GM19023 (cell line): ENCODE measurements around the gene OR5K1.

ENCODE experiments used
- ATAC-seq: cut with Tn5 transposase; IDR thresholded peaks from one replicate; pipeline ENCODE4 v1.9.1; 2021; ENCODE audit warnings: mild to moderate bottlenecking, moderate library complexity; ENCODE audit not compliant: unreplicated experiment

OR5K1 gene

DNA sequence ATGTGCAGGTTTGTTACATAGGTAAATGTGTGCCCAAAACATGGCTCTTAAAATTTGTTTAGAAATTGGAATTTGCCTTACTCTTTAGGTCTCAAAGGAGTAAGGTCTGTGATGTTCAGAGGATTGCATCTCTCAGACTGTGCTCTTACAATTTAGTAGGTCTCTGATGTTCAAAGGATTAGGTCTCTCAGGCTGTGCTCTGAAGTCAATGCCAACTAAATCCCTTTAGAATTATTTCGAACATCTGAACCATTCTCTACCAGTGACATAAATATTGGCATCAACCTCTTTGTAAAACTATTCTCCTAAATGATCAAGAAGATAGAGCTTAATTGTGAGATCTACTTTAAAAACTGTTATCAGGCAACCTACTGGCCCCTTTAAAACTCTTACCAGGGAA, at the start of gene OR5K1:
TSS of gene OR5K1 (plus strand) at position 301 of the 400 bp plus-strand sequence. CDS start 6,376 bp downstream, outside the sequence.
- ATAC-seq: no peak

DNA sequence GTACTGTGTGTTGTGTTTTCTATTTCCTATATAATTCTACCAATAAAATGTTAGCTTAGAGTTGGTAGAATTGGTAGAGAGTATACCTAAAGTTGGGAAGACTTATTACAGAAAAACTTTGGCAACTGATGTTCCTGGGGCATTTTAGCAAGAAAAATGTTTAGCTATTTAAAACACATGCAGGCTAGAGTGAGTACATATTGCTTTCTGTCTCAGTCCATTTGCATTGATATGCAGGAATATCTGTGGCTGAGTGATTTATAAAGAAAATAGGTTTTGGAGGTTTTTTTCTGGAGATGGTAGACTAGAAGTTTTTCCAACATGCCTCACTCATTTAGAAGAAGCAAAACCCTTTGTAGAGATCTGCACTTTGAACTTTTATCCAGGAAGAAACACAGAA, 30.4 kb upstream of the OR5K1 start:
- ATAC-seq: no peak

DNA sequence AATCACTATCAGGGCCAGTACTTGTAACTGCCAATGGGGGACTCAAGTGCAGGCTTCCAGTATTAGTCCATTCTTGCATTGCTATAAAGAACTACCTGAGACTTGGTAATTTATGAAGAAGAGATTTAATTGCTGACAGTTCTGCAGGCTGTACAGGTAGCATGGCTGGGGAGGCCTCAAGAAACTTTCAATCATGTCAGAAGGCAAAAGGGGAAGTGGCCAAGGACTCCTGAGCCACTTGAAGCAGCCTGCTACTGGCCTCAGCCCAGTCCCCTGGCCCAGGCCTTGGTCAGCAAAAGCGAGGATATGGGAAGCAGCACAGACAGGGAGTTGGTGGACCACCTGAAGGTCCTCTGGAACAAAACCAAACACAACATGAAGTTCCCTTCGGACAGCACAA, 29.2 kb upstream of the OR5K1 start:
- ATAC-seq: no peak

DNA sequence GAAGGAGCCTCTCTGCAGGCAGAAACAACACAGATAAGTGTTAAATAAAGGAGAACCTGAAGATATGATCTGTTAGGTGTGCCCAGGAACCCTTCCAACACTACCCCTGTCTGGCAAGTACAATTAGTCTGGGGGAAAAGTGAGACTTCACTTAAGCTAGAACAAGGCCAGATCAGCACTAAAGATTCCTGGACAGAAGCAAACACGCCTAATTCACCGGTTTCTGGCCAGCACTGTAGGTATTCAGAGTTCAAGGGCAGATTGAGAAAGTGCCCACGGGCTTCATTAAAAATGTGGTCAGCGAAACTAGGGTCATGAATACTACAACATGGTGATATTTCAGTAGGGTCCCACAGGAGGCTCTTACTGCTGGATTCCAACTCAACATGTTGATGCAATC, 28.6 kb upstream of the OR5K1 start:
- ATAC-seq: no peak

DNA sequence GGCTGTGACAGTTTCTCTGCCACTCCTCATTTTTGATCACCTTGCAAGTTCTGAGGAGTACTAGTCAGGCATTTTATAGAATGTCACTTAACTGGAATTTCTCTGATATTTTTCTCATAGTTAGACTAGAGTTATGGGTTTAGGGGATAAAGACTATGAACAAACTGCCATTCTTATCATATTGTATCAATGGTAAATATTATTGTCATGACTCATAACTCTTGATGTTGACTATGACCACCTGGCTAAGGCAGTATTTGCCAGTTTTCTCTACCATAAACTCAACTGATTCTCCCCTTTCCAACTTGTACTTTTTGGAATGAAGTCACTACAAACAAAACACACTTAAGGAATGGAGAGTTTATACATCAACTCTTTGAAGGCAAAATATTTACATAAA, 22.7 kb upstream of the OR5K1 start:
- no peak for ATAC-seq

DNA sequence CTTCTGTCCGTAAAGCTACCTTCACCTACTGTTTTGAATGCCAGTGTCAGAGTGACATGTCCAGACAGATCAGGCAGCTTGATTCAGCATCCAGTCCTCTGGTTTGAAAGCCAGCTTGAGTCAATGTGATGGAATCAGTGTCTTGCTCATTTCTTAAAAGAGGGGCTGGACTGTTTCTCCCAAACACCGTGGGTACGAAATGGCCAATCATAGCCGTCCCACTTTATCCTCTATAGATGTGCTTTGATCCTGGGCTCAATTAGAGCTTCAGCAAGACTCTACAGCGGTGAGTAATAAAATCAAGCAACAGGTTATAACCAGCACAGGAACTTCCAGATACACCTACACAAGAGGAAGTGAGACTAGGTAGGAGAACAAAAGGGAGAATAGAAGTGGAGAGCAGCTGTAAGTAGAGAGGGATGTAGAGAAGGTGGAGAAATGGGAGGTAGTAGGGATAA, 17.0 kb upstream of the OR5K1 start:
- ATAC-seq: peak; percentile 89

DNA sequence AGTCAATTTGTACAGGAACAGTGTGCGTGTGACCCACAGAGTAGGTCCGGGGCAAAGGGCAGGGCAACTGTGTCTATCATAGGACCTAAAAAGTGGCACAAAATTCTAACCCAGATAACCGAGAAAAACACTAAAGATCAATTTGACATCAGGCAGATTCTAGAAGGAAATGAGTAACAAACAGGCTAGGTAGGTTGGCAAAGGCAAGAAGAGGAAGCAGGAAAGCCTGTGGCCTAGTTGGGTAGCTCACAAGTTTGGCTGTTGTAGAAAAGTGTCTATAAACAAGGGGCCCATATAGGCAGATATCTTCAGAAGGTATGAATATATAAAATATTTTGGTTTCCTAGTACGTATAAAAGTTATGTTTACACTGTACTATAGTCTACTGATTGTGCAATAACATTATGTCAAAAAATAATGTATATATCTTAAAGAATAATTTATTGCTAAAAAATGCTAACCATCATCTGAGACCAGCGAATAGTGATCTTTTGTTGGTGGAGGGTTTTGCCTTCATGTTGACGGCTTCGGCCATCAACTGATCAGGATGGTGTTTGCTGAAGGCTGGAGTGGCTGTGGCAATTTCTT, 13.3 kb upstream of the OR5K1 start:
- no peak for ATAC-seq

DNA sequence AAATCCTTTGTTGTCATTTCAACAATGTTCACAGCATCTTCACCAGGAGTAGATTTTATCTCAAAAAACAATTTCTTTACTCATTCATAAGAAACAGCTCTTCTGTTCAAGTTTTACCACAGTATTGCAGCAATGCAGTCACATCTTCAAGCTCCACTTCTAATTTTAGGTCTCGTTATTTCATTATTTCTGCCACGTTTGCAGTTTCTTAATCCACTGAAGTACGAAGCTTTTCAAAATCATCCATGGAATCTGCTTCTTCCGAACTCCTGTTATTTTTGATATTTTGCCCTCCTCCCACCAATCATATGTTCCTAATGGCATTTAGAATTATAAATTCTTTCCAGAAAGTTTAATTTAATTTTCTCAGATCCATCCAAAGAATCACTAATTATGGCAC, 12.6 kb upstream of the OR5K1 start:
- no peak for ATAC-seq

DNA sequence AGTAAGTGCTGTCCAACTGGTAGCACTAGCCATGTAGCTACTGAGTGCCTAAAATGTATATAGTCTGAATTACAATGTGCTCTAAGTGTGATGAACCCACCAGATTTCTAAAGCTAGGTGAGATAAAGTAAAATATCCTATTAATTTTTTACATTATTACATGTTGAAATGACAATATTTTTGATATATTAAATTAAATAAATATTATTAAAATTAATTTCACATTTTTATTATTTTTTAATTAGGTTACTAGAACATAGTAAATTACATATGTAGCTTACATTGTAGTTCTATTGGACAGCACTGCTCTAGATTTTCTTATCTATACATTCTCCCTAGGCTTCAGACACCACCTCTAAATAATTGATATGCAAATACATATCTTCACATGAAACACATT, 9.2 kb upstream of the OR5K1 start:
- no peak for ATAC-seq

DNA sequence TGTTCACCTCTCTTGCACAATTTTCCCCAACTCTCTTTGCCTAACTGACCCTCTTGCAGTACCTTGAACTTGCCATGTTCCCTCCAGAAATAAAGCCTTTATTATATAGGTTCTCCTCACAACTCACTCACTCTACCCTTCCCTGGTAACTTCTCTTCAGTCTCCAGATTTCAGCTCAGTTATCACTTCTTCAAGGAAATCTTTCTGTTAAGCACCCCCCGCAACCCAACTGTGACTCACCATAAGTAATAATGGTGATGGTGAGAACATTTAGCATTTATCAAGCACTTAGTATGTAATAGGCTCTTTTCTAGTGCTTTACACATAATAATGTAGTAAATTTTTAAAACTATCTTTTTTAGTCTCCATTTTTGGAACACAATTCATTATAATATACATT, 8.1 kb upstream of the OR5K1 start:
- ATAC-seq: no peak

DNA sequence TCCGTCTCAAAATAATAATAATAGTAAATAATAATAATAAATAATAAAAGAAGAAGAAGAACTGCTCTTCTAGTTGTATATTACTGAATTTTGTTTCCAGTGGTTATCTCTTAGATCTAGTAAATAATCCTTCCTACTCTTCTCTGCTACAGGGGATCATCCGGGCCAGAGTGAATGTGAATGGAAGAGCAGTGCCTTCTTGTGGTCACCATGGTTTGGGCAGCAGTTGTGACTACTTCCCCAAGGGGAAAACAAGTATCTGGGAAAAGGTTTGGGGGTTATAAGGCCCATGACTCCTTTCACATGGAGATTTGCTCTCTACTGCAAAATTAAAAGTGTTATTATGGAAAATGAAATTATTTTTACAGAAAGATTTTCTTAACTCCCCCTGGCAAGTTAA, 5.5 kb upstream of the OR5K1 start:
- no peak for ATAC-seq

DNA sequence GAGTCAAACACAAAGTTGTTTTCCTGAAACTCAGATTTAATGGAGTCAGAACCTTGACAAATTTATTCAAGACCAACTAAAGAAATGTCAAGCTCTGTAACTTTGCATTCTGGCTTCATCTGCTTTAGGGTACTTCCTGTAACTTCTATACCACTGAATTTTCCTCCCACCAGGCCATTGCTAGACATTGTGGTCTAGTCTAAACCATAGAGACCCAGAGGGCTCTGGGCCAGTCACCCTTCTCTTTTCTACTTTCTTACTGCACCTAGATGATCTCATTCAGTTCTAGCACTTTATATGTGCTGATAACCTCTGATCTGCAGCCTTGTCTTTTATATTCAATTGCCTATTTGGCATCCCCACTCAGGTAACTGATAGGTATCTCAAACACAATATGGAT, 2.8 kb upstream of the OR5K1 start:
- no peak for ATAC-seq

DNA sequence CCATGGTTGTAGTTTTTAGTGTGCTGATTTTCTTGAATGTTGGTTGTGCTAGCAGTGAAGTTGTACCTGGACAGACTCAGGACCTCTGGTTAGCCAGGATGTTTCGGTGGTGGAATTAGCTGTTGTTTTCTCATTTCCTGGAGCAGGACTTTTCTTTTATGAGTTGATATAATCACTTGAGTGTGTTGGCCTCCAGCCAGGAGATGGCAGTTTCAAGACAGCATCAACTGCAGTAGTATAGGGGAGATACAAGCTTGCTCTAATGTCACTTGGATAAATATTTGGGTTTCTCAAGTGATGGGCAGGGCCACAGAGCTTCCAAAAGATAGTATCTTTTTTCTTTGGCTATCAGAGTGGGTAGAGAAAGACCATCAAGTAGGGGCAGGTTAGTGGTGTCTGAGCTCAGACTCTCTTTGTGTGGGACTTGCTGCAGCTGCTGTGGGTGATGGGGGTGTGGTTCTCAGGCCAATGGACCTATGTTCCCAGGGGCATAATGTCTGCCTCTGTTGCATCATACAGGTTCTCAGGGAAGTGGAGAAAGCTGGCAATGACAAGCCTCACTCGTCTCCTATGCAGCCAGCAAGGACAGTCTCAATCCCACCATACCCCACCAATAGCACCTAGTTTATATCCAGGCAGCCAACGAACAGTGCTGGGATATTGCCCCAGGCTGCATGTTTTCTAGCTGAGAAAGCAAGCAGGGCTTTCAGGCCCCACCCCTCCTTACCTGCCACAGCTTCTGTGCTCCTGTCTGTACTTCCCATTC, 19.9 kb downstream of the OR5K1 start:
- no peak for ATAC-seq

DNA sequence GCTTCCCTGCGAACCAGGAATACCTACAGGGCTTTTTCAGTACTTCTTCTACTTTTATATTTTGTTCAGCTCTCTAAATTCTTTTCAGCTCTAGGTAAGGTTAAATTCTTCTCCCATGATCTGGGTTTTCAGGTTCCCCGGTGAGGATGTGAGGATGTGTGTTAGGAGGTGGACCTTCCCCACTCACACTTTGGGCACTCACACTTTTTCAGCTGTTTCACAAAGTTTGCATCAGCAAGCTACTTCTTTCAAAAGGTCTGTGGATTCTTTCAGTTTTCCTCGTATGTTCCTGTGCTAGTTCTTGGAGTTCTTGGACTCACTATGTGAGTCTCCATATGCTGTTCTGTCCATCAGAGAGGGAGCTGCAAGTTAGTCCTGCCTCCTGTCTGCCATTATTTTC, 20.6 kb downstream of the OR5K1 start:
- ATAC-seq: no peak

DNA sequence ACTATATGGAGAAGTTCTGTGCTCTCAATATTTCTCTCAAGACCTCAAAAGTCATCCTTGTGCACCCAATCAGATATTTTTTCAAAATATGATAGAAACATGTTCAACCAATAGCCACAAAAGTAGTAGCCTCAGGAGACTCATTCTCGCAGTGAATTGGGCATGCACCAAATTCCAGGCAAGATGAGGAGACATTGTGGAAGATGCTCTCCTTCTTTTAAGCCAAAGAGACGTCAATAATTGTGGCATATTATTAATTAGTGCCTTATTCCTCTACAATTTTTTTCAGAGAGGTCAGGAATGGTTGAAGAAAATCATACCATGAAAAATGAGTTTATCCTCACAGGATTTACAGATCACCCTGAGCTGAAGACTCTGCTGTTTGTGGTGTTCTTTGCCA, 34.4 kb downstream of the OR5K1 start, which contains the start of gene OR5K2:
TSS of gene OR5K2 (plus strand) at position 301 of the 400 bp plus-strand sequence. CDS start at position 301, 0 bp downstream.
- ATAC-seq: no peak

DNA sequence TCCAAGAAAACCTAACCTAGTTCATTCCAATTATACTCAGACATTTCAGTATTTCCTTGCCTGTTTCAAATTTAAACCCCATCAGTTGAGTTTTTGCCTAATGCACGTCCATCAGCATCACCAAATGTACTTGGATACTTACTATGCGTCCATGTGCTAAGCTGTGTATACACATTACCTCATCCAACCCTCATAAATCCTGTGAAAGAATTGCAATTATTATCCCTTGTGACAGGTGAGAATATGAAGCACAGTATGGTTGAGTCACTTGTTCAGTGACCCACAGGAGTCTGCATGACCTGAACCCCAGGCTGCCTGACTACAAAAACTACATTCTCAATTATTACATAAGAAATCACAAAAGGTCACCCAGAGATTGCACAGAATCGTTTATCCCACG, 37.0 kb downstream of the OR5K1 start:
- no peak for ATAC-seq

DNA sequence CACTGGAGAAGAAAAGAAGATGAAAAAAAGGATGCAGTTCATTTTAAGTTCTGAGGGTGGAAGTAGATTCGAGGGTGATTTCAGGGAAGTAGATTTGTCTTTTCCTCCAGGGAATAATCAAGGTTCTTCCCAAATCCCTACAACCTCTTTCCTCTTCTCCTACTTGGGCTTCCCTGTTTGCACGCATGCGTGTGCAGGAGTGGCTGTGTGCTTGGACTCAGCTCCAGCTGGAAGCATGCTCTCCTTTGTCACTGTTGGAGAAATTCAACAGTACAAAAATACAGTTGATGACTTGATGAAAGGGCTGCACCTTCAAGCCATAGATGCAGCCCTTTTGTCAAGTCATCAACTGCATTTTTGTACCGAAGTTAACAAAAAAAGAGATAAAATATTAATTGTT, 38.3 kb downstream of the OR5K1 start:
- no peak for ATAC-seq

DNA sequence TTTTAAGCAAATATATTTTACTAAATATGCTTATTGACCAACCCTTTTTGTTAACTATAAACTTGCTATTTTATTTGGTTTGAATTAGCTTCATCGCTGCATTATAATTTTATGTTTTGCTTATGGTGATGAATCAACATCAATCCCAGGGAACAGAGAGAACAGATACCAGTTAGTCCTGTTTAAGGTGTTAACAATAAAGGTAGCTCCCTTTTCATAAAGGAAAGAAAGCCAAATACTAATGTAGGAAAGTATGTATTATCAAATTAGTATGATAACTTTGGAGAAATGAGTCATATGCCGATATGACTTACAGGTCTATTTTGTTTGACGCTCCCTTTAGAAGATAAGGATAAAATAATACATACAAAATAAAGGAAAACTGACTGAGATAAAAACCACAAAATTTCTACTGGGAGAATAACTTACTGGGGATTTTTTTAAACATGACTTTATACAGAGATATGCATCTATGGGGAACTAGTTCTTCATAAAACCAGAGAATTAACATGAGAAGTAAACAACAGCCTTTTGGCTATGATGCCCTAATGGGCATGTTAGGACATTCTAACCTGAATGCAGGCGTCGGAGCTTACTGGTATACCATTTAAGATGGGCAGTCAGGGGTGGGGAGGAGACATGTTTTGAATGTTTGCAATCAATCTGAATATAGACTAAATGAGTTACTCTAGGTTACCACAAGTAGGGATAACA, 39.0 kb downstream of the OR5K1 start:
- ATAC-seq: no peak

DNA sequence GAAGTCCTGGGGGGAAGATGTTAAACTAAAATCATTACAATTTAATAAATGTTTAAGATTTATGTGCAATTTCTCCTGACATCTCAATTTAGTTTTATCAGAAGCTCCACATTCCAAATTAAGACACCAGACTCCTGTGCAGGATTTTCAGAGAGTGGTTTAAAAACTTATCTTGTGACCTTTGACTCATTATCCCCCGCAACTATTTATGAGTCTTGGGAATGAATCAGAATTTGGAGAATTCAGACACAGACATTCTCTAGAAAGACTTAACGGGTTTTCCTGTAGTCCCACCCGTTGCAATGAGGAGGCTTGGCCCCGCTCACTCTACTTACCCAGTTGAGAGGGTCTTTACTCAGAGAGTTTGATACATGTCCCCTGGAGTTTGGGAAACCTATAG, 41.5 kb downstream of the OR5K1 start:
- no peak for ATAC-seq

DNA sequence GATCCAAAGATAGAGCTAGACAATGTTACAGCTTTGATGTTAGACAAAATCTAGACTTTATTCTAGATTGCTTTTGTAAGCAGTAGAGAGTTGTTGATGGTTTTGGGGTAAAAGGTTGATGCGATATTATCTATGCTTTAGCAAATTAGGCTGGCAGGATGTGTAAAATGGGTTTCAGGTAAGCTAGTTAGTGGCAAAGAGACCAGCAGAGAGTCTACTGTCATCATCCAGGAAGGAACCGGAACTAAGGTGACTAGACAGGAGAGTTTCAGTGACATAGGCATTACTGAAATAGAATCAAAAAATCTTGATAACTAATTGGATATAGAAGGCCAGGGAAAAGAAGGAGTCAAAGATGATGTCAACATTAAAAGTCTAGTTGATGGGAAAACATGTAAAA, 45.6 kb downstream of the OR5K1 start:
- ATAC-seq: no peak

DNA sequence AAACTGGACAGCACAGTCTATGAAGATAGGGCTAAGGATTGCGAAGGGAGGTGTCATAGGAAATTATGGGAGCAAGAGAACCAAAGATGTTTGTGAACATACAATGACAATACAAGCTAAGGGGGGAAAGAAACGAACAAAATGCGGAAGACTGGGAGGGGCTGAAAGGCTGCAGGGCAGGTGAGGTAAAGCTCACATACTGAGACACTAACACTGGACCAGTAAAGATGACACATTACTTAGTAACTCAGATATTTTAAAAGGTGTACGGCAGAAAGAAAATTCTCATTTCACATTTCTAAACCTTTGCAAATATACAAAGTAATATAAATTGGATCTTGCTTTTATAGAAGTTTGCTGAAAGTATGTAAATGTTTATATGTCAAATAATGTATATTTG, 49.6 kb downstream of the OR5K1 start:
- no peak for ATAC-seq

DNA sequence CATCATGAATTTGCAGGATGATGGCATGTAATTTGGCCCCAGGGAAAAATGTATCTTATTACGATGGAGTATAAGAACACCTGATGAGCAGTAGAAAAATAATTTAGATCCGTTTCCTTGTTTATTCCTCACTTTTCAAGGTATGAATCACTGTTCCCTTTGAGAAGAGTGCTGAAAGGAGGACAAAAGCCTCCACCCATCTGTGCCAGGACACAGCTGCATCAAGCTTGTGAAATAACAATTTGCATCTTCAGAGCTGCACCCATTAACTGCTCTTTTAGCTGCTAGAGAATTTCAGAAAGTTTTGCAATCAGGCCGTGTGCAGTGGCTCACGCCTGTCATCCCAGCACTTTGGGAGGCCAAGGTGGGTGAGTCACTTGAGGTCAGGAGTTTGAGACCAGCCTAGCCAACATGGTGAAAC, 50.1 kb downstream of the OR5K1 start:
- ATAC-seq: no peak
